Chondrocyte (in vitro differentiated cells): ENCODE results near the gene DNAJB13. TPM values are rescaled to one million over a fixed set of nuclear protein-coding genes. Genes with fewer than 3 reads are reported as not detected.

Experiments used
- DNase-seq: peaks from one replicate; pipeline ENCODE4 v3.0.0; 2021; ENCODE audit warnings: mixed read lengths, low spot score
- H3K27ac Mint-ChIP-seq: one replicate; pipeline ENCODE4 v1.8.0; 2021; ENCODE audit warnings: mild to moderate bottlenecking, moderate library complexity, mixed read lengths; ENCODE audit not compliant: unreplicated experiment
- H3K27me3 Mint-ChIP-seq: 2 replicates; pipeline ENCODE4 v1.8.0; 2021; ENCODE audit warnings: low read depth, mixed read lengths
- H3K36me3 Mint-ChIP-seq: 2 replicates; pipeline ENCODE4 v1.8.0; 2021; ENCODE audit warnings: low read depth, mixed read lengths
- H3K4me1 Mint-ChIP-seq: 2 replicates; pipeline ENCODE4 v1.8.0; 2021; ENCODE audit warnings: low read depth, mild to moderate bottlenecking, mixed read lengths
- H3K4me3 Mint-ChIP-seq: one replicate; pipeline ENCODE4 v1.8.0; 2021; ENCODE audit warnings: mild to moderate bottlenecking, moderate library complexity, mixed read lengths; ENCODE audit not compliant: unreplicated experiment
- H3K9me3 Mint-ChIP-seq: 2 replicates; pipeline ENCODE4 v1.8.0; 2021; ENCODE audit warnings: low read depth, mixed read lengths
- CTCF ChIP-seq: fragments of 200-600 bp; sonication (generic); IDR thresholded peaks from 2 replicates; pipeline ENCODE4 v1.5.0; 2021; ENCODE audit warnings: antibody characterized with exemption, mild to moderate bottlenecking, moderate library complexity
- total RNA-seq: library from RNA; stranded (reverse); gene quantifications from 3 replicates; pipeline ENCODE4 v1.2.1, GENCODE V29; 2021

DNAJB13 gene
- total RNA-seq, 1 donor from 2014 or later: not detected

- H3K27me3 Mint-ChIP-seq: no peaks in the 10 kb centered on the region
These were observed 58.4 kb downstream of the DNAJB13 start for GRCh38 chr11:74009230-74009547.

DNA sequence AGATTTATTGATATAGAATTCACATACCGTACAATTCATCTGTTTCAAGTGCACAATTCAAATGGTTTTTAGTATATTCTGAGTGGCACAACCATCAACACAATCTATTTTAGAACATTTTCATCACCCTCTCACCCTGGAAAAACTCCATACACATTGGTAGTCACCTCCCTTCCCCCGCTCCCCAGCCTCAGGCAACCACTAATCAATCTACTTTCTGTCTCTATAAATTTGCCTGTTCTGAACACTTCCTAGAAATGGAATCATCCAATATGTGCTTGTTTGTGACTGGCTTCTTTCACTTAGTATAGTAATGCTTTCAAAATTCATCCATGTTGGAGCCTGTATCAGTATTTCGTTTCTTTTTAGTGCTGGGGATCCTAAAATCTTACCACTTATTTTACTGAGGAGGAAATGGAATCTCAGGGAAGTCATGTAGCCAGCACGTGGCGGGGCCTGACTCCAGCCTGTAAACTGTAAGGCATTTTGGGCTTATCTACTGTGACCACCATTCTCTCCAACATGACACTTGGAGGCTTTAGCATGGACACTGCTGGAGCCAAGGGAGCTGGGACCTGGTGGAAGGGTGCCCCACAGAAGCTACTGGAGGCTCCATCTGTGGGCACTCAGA lies 59.0 kb downstream of the DNAJB13 start:
- Mint-ChIP-seq H3K4me3 (no peak overlapping the region), H3K4me1 (peaks cover 4% of the 10 kb centered on the region), H3K36me3 (peaks cover 7% of the 10 kb centered on the region), H3K9me3 (no peaks in the 10 kb centered on the region), H3K27ac (no peak overlapping the region), H3K27me3 (no peaks in the 10 kb centered on the region)
- TF ChIP-seq CTCF: no peak
- no peak for DNase-seq

More at GRCh38 chr11:74009230-74009547, 58.4 kb downstream of the DNAJB13 start:
- Mint-ChIP-seq H3K27ac (no peak overlapping the region), H3K9me3 (no peaks in the 10 kb centered on the region), H3K4me3 (no peak overlapping the region), H3K4me1 (peaks cover 4% of the 10 kb centered on the region), H3K36me3 (peaks cover 7% of the 10 kb centered on the region)
- no peak for TF ChIP-seq CTCF
- DNase-seq: no peak

DNA sequence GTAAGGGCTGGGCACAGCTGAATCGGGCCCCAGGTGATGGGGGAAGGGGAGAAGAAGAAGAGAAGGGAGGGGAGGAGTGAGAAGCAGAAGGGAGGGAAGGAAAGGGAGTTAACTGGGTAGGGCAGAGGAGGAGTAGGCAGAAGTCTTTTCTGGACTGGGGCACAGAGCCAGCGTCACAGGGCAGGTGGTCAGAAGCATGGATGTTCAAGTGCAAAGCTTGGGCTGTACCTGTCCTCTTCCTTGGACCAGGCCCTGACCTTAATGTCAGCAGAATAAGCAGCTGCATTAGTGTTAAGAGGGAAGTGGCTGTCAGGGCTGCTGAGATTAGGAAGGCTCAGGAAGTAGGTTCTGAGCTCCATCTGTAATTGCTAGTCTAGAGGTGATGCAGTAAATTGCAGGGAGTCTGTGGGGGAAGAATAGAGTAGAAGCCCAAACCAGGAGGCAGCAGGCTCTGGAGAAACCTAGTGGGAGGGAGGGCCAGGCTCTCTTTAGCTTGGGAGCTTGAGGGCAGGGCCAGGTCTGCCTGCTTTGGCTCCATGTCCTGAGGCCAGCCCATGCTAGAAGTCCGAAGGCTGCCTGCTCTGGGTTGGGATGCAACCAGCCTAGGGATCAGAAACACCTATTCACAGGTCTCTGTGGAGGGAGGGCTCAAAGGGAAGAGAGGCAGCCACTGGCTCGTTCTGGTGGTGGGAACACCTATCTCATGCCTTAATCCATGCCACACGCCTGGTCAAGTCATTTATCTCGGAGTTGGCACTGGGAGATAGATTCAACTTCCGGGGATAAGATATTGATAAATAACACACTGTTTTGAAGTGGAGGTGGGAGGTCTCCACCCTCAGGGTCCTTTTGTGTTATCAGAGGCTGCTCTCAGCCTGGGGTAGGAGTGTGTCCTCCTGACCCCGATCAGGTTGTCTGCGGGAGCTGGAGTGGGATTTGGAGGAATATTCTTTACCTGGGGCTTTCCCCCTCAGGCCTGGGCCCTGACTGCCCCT lies 59.8 kb downstream of the DNAJB13 start:
- TF ChIP-seq CTCF: no peak
- Mint-ChIP-seq H3K4me3 (no peak overlapping the region), H3K9me3 (no peaks in the 10 kb centered on the region), H3K36me3 (peaks cover 7% of the 10 kb centered on the region), H3K27ac (no peak overlapping the region), H3K27me3 (no peaks in the 10 kb centered on the region), H3K4me1 (peaks cover 4% of the 10 kb centered on the region)
- DNase-seq: no peak

DNA sequence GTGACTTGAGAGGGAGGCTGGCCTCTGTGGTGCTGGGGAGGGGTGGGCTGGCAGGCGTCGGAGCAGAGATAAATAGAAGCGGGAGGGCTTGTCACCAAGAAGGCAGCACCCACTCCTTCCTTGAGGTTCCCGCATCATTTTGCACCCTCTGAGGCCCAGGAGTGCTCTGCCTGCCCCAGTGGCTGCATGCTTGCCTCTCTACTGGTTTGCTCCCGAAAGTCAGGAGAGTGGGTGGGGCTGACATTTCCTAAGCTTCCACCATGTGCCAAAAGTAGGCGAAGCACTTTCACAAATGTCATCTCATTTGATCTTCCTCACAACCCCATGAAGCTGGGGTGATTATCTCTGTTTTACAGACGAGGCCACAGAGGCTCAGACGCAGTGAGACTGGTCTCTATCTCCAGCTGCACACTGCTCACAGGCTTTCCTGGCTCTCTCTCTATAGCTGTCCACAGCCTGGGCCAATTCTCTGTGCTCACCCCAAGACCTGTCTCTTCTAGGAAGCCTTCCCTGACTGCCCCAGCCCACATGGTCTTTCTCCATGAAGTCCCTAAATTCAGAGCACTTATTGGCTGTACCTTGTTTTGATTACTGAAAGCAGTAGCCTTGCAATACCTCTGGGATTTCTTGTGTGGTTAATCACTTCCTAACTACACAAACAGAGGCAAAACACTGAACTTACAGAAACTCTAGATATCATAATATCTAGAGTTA lies 60.7 kb downstream of the DNAJB13 start:
- no peak overlapping the region for H3K4me3 Mint-ChIP-seq
- TF ChIP-seq CTCF: no peak

More for the DNA sequence above, 60.7 kb downstream of the DNAJB13 start:
- Mint-ChIP-seq H3K9me3 (no peaks in the 10 kb centered on the region), H3K27me3 (no peaks in the 10 kb centered on the region), H3K27ac (peak overlapping the region; percentile 52), H3K4me1 (peaks cover 5% of the 10 kb centered on the region), H3K36me3 (peaks cover 10% of the 10 kb centered on the region)
- no peak for DNase-seq
